Right lobe of liver (tissue), 6 donors: Measurements from ENCODE around the gene SLC9C1. TPM values are rescaled to one million over a fixed set of nuclear protein-coding genes. Genes with fewer than 3 reads are reported as not detected.

ENCODE experiments used
- ATAC-seq, 4 donors: fragments of 200-7000 bp; cut with Tn5 transposase; one replicate each; pipeline ENCODE4 v1.9.1; 2020; ENCODE audit warnings: mild to moderate bottlenecking in 4 of 4, moderate library complexity in 4 of 4
- DNase-seq, 3 donors: peaks; one replicate each; pipeline ENCODE4 v3.0.0-alpha.2; 2020
- H3K27ac ChIP-seq, 3 donors: fragments of 200-600 bp; one replicate each; pipeline ENCODE4 v1.8.0; 2022
- H3K27me3 ChIP-seq, 2 donors: fragments of 200-600 bp; one replicate each; pipeline ENCODE4 v1.8.0; 2022
- H3K36me3 ChIP-seq, 4 donors: fragments of 200-600 bp; sonication (generic) in 1 of 4; one replicate each; pipeline versions ENCODE4 v1.5.1 to v1.8.0; 2017 to 2022; ENCODE audit warnings: control low read depth in 1 of 4
- H3K4me1 ChIP-seq, 4 donors: fragments of 200-600 bp; sonication (generic) in 1 of 4; one replicate each; pipeline versions ENCODE4 v1.5.1 to v1.8.0; 2017 to 2022; ENCODE audit warnings: control low read depth in 1 of 4
- H3K4me3 ChIP-seq, 3 donors: fragments of 200-600 bp; one replicate each; pipeline ENCODE4 v1.8.0; 2022
- H3K9me3 ChIP-seq, 4 donors: fragments of 200-600 bp; sonication (generic) in 1 of 4; one replicate each; pipeline versions ENCODE4 v1.5.1 to v1.8.0; 2017 to 2022; ENCODE audit warnings: control low read depth in 1 of 4
- CTCF ChIP-seq, 4 donors: fragments of 200-600 bp in 3 of 4; fragments of 450-650 bp in 1 of 4; IDR thresholded peaks; one replicate each; pipeline versions ENCODE4 v1.5.1 to v1.8.0; 2016 to 2022; ENCODE audit warnings: antibody characterized with exemption in 4 of 4, mild to moderate bottlenecking in 2 of 4
- POLR2A ChIP-seq: fragments of 450-650 bp; IDR thresholded peaks from one replicate; pipeline ENCODE4 v1.6.1; 2017; ENCODE audit warnings: antibody characterized with exemption, mild to moderate bottlenecking
- WGBS: methylation state at CpG from one replicate; pipeline ENCODE4 v1.1.6; 2018; ENCODE audit warnings: low coverage, low lambda C conversion rate; ENCODE audit not compliant: insufficient coverage; ENCODE audit errors: missing lambda C conversion rate; 5-methylcytosine and 5-hydroxymethylcytosine counted together
- intact Hi-C, 2 donors: fragments of 100-400 bp; cut with DNase I; formaldehyde crosslinking; loops; one replicate each; pipeline versions ENCODE4 v1.11.2 to v1.14.1; 2022
- microRNA counts: library from miRNA; unstranded; fragments of <30 nt; microRNA quantifications from one replicate; lab custom pipeline; 2016
- microRNA-seq, 2 donors: library from miRNA; unstranded; fragments of <30 nt; microRNA quantifications; one replicate each; pipeline ENCODE4, GENCODE V29; 2019 to 2020
- small RNA-seq, 2 experiments: library from RNA; depleted of rRNA; stranded (forward); fragments of <200 nt; gene quantifications; one replicate each; pipeline ENCODE3, GENCODE V24; 2016
- total RNA-seq, 6 experiments: library from RNA; depleted of rRNA in 2 of 6; stranded (reverse); fragments of >200 nt in 2 of 6; fragmentation: NEBNext Ultra II Directional in 3 of 6; extraction: Animal tissue kit (Norgen Biotek cat#: 25700) in 3 of 6; gene quantifications; one replicate each; pipeline versions ENCODE4 v1.1.0 to v1.2.4, GENCODE V29; 2016 to 2023
- donor health status: DM: no; HTN: yes; CAD: no.
- donor health status: DM: no; HTN: no; CAD: no.
- donor health status: DM: no; HTN: no; CAD: no.
- donor health status: DM: no; HTN: yes; CAD: no.
- donor health status: DM: no; HTN: yes; CAD: no.

SLC9C1 gene
- total RNA-seq, 6 experiments from 2014 or later: not detected

GRCh38 chr3:112093180-112093522 lies 200.9 kb downstream of the SLC9C1 start:
- H3K9me3 ChIP-seq: no peaks in the 10 kb centered on the region
- ATAC-seq: no peak
- no peak overlapping the region for H3K27ac ChIP-seq
- no peak overlapping the region for H3K4me3 ChIP-seq
- TF ChIP-seq CTCF (IDR thresholded peaks at IDR 0.05) (no peak), POLR2A (no peak)
- no peaks in the 10 kb centered on the region for H3K36me3 ChIP-seq
- no peaks in the 10 kb centered on the region for H3K4me1 ChIP-seq
- intact Hi-C loops: no loop called here
- no peak for DNase-seq
- H3K27me3 ChIP-seq: no peaks in the 10 kb centered on the region

- WGBS: 46% methylated on average over 5 of the region's 6 CpGs
- no peak for ATAC-seq
These were observed 201.4 kb downstream of the SLC9C1 start for GRCh38 chr3:112092496-112093179.

GRCh38 chr3:112090887-112091586 lies 203.0 kb downstream of the SLC9C1 start:
- Histone ChIP-seq H3K36me3 (no peaks in the 10 kb centered on the region), H3K27ac (no peak overlapping the region), H3K27me3 (no peaks in the 10 kb centered on the region), H3K4me3 (no peak overlapping the region), H3K9me3 (no peaks in the 10 kb centered on the region), H3K4me1 (peaks cover 0 to 5% (median 0%) of the 10 kb centered on the region in 4 donors)
- whole genome bisulfite sequencing: 42% methylated on average over 4 of the region's 6 CpGs
- DNase-seq (no peak), ATAC-seq (no peak)
- intact Hi-C loops: no loop called here
- no peak for TF ChIP-seq CTCF (IDR thresholded peaks at IDR 0.05)
- TF ChIP-seq POLR2A: no peak

More at GRCh38 chr3:112092496-112093179, 201.4 kb downstream of the SLC9C1 start:
- Histone ChIP-seq H3K27me3 (no peaks in the 10 kb centered on the region), H3K27ac (no peak overlapping the region), H3K36me3 (no peaks in the 10 kb centered on the region), H3K4me3 (no peak overlapping the region), H3K9me3 (no peaks in the 10 kb centered on the region), H3K4me1 (no peaks in the 10 kb centered on the region)
- intact Hi-C loops: no loop called here
- DNase-seq: no peak
- TF ChIP-seq POLR2A (no peak), CTCF (IDR thresholded peaks at IDR 0.05) (no peak)

MicroRNAs encoded within 50 kb of the gene (microRNA counts, 767-probe panel; counts per million panel counts)
- microRNA hsa-miR-567 (lab: Ali Mortazavi, UCI): 237 counts per million

Small RNA genes within 50 kb of the gene (microRNA-seq; reads per million reads assigned to microRNA genes)
- 0 reads per million in 2 donors for gene MIR567

Small RNA genes within 50 kb of the gene (small RNA-seq; reads per million reads assigned to genes)
- 0 reads per million in 2 experiments for gene MIR567

Other genes with a start within 250 kb of the SLC9C1 start
- gene C3orf52, start 207.8 kb downstream of the SLC9C1 start, total RNA-seq: under 1 TPM; 0.12 to 0.69 (median 0.34) TPM
- gene GCSAM, start 161.0 kb downstream of the SLC9C1 start, total RNA-seq: under 1 TPM in 2 of 6 experiments, not detected in 4; 0.12 to 0.18 TPM
- gene CD200, start 38.9 kb upstream of the SLC9C1 start, total RNA-seq: under 1 TPM in 2 of 6 experiments, not detected in 4; 0.25 to 0.40 TPM
- under 1 TPM in 4 of 6 experiments, not detected in 2; 0.24 to 0.61 (median 0.36) TPM for gene BTLA, start 205.3 kb upstream of the SLC9C1 start, total RNA-seq